MCF 10A (cell line): ENCODE results near the gene SMURF1. TPM values are rescaled to one million over a fixed set of nuclear protein-coding genes. Genes with fewer than 3 reads are reported as not detected.
"Not testable (repeated sequence)": the region's sequence is repeated elsewhere in the genome, so short reads cannot be mapped to it uniquely, and the experiment has no call there.

Experiments used
- BruUV-seq: library from RNA; stranded (reverse); fragments of 400-500 nt; replicated peaks from 2 replicates; lab custom pipeline; 2021; lab: Mats Ljungman, UMichigan
- CTCF ChIA-PET: fragments of 300-600 bp; sonication (Branson Sonifier 250); formaldehyde crosslinking; extraction: SDS; loops from one replicate; lab custom pipeline; 2021; ENCODE audit warnings: antibody characterized with exemption, inconsistent platforms; lab: Yijun Ruan, JAX
- POLR2A ChIA-PET: fragments of 300-600, 350-650 bp; sonication (Branson Sonifier 250); formaldehyde crosslinking; extraction: SDS; loops from one replicate; lab custom pipeline; 2020; ENCODE audit warnings: antibody characterized with exemption, inconsistent platforms; lab: Yijun Ruan, JAX
- DNase-seq: peaks from one replicate; pipeline ENCODE4 v3.0.0-alpha.2; 2018; ENCODE audit not compliant: unreplicated experiment
- H3K27ac Mint-ChIP-seq: one replicate; pipeline ENCODE4 v1.8.0; 2022; ENCODE audit warnings: mild to moderate bottlenecking, low read depth, mixed read lengths; ENCODE audit not compliant: unreplicated experiment
- H3K27me3 Mint-ChIP-seq: one replicate; pipeline ENCODE4 v1.8.0; 2022; ENCODE audit warnings: mixed read lengths; ENCODE audit not compliant: insufficient read depth, unreplicated experiment
- H3K36me3 Mint-ChIP-seq: one replicate; pipeline ENCODE4 v1.8.0; 2022; ENCODE audit warnings: mild to moderate bottlenecking, moderate library complexity, mixed read lengths; ENCODE audit not compliant: insufficient read depth, unreplicated experiment
- H3K4me1 Mint-ChIP-seq: one replicate; pipeline ENCODE4 v1.8.0; 2022; ENCODE audit warnings: mixed read lengths; ENCODE audit not compliant: insufficient read depth, unreplicated experiment
- H3K4me3 Mint-ChIP-seq: one replicate; pipeline ENCODE4 v1.8.0; 2022; ENCODE audit warnings: mild to moderate bottlenecking, moderate library complexity, mixed read lengths; ENCODE audit not compliant: unreplicated experiment
- H3K9me3 Mint-ChIP-seq: one replicate; pipeline ENCODE4 v1.8.0; 2022; ENCODE audit warnings: mixed read lengths; ENCODE audit not compliant: unreplicated experiment
- CTCF ChIP-seq: fragments of 200-600 bp; IDR thresholded peaks from one replicate; pipeline ENCODE4 v1.8.0; 2022; ENCODE audit warnings: antibody characterized with exemption, mild to moderate bottlenecking; ENCODE audit not compliant: unreplicated experiment
- intact Hi-C: fragments of 100-400 bp; cut with micrococcal nuclease; formaldehyde crosslinking; loops from 2 replicates; pipeline ENCODE4 v1.14.1; 2022
- total RNA-seq: library from RNA; stranded (reverse); gene quantifications from 2 replicates; pipeline ENCODE4 v1.2.3, GENCODE V29; 2022

Gene SMURF1
- total RNA-seq, 1 experiment from 2014 or later, result 19.9 TPM

- peaks cover 7% of the 10 kb centered on the region for H3K36me3 Mint-ChIP-seq
- peak overlapping the region; percentile 95 for H3K27ac Mint-ChIP-seq
- DNase-seq, result no peak
- POLR2A ChIA-PET, result interaction anchor here (0.6 to 2.2 kb wide), 8 partner anchors 10 to 1023 kb away, joined by 3 to 16 read pairs (median 4); partner anchors contain the start of gene ARPC1A
- TF ChIP-seq CTCF, result no peak
- no peaks in the 10 kb centered on the region for H3K9me3 Mint-ChIP-seq
- BruUV-seq, result no TSS peak
- peaks cover 46% of the 10 kb centered on the region for H3K4me1 Mint-ChIP-seq
- no peaks in the 10 kb centered on the region for H3K27me3 Mint-ChIP-seq
- H3K4me3 Mint-ChIP-seq, result peak overlapping the region; percentile 54
- intact Hi-C loops, result loop anchor here (2.0 kb wide), 1 partner anchor 40 kb away; no protein-coding TSS in a partner anchor
- CTCF ChIA-PET, result interaction anchor here (0.6 to 1.0 kb wide), 2 partner anchors 18 to 988 kb away, joined by 3 to 12 read pairs; no protein-coding TSS in a partner anchor
Measured at GRCh38 chr7:99102361-99102760, 41.5 kb downstream of the SMURF1 start.

DNA sequence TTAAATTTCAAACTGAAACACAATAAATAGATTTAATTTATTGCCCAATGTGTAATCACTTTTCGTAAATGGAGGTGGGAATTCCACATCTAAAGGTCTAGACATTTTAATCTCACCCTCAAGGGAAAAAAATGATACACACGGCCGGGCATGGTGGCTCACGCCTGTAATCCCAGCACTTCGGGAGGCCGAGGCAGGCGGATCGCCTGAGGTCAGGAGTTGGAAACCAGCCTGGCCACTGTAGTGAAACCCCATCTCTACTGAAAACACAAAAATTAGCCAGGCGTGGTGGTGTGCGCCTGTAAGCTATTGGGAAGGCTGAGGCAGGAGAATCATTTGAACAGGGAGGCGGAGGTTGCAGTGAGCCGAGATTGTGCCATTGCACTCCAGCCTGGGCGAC is 42.4 kb downstream of the SMURF1 start:
- H3K4me1 Mint-ChIP-seq, result peaks cover 51% of the 10 kb centered on the region
- DNase-seq, H3K4me3 Mint-ChIP-seq, BruUV-seq, H3K9me3 Mint-ChIP-seq, H3K27me3 Mint-ChIP-seq, intact Hi-C loops, CTCF ChIA-PET, H3K36me3 Mint-ChIP-seq: not testable (repeated sequence)
- peak overlapping the region; percentile 39 for H3K27ac Mint-ChIP-seq
- POLR2A ChIA-PET, result interaction anchor here (1.5 kb wide), 2 partner anchors 41 to 61 kb away, joined by 3 to 6 read pairs; no protein-coding TSS in a partner anchor

GRCh38 chr7:99099499-99100077 is 44.3 kb downstream of the SMURF1 start:
- Mint-ChIP-seq H3K27me3 (no peaks in the 10 kb centered on the region), H3K27ac (peak overlapping the region; percentile 46), H3K9me3 (no peaks in the 10 kb centered on the region), H3K36me3 (peaks cover 6% of the 10 kb centered on the region), H3K4me1 (peaks cover 41% of the 10 kb centered on the region), H3K4me3 (no peak overlapping the region)
- BruUV-seq, result no TSS peak
- no peak for TF ChIP-seq CTCF
- POLR2A ChIA-PET, result interaction anchor here (1.3 to 3.0 kb wide), 5 partner anchors 41 to 227 kb away, joined by 3 to 14 read pairs (median 5); partner anchors contain the start of genes KPNA7 and SMURF1
- intact Hi-C loops, result no loop called here
- CTCF ChIA-PET, result no interaction called here
- DNase-seq, result no peak

DNA sequence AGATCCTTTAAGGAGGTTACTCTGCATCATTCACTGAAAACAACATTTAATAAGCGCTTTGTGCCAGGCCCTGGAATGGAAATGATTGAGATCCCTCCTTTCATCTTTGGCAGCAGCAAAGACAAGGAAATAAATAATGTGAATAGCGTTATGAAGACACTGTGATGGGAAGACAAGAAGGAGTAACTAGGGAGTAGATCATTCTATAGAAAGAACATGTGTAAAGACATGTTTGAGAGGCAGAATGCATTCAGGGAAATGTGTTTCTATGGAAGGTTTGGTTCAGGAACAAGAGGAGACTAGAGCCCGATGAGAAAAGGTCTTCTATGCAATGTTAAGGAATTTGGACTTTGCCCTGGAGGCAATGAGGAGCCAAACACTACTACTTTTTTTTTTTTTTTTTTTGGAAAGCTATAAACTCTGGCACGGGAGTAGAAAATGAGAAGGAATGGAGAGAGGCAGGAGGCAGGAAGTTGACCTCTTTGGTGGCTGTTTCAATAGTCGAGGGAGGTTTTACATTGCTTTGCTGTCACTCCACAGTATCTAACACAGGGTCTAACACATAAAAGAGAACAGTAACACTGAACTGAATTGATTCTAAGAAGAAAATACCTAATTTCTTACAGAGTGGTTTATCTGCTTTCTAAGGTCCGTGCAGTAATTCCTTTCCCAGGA is 44.9 kb downstream of the SMURF1 start:
- H3K27me3 Mint-ChIP-seq, result no peaks in the 10 kb centered on the region
- no TSS peak for BruUV-seq
- ChIA-PET POLR2A (interaction anchor here (0.8 to 3.0 kb wide), 7 partner anchors 12 to 228 kb away, joined by 3 to 14 read pairs (median 5); partner anchors contain the start of genes KPNA7 and SMURF1), CTCF (interaction anchor here (0.7 kb wide), 1 partner anchor 102 kb away, joined by 3 read pairs; no protein-coding TSS in a partner anchor)
- peaks cover 41% of the 10 kb centered on the region for H3K4me1 Mint-ChIP-seq
- peaks cover 6% of the 10 kb centered on the region for H3K36me3 Mint-ChIP-seq
- H3K27ac Mint-ChIP-seq, result peak overlapping the region; percentile 33
- H3K9me3 Mint-ChIP-seq, result no peaks in the 10 kb centered on the region
- intact Hi-C loops, result no loop called here
- no peak for TF ChIP-seq CTCF
- peak overlapping the region; percentile 22 for H3K4me3 Mint-ChIP-seq
- DNase-seq, result peak; percentile 78
